NK-92 treated with Interleukin-12 subunit alpha and Interleukin-12 subunit beta, amount 100 ng/mL, for 24 hours (cell line): ENCODE measurements around the gene C17orf67.

ENCODE experiments used
- DNase-seq: peaks from one replicate; lab custom pipeline; 2025; lab: John Stamatoyannopoulos, UW

C17orf67 gene, protein sequence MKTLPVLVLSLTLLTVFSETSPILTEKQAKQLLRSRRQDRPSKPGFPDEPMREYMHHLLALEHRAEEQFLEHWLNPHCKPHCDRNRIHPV

DNA sequence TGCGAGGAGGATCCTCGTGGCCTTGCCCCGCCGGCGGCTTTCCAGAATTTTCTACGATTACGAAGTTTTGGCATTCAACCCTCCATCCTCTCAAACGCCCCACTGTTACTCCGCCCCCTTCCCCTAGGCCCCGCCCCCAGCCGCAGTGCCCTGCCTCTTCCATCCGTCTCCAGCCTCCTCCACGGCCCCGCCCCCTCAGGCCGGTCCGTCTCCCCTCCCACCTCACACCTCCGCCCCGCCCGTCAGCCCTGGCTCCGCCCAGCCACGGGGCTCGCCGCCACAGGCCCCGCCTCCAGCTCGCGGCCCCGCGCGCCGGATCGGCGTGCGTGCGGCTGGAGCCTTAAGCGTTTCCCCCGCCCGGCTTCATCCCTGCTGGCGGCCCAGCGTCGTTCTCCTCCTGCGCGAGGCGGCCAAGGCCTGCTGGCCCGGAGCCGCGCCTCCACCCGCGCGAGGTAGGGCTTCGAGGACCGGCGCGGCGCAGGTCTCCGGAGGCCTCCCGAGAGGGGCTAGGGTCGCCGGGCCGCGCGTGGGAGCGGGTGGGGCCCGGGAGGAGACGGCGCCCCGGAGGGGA is at the start of gene C17orf67, which contains the start of gene DGKE:
Gene C17orf67, minus strand, starts transcription at position 112 of the 571 bp plus-strand sequence. CDS start 18,110 bp downstream, outside the sequence.
Gene DGKE, plus strand, starts transcription at position 343 of the 571 bp plus-strand sequence. CDS start 645 bp downstream, outside the sequence.
- peak; percentile 98 for DNase-seq

DNA sequence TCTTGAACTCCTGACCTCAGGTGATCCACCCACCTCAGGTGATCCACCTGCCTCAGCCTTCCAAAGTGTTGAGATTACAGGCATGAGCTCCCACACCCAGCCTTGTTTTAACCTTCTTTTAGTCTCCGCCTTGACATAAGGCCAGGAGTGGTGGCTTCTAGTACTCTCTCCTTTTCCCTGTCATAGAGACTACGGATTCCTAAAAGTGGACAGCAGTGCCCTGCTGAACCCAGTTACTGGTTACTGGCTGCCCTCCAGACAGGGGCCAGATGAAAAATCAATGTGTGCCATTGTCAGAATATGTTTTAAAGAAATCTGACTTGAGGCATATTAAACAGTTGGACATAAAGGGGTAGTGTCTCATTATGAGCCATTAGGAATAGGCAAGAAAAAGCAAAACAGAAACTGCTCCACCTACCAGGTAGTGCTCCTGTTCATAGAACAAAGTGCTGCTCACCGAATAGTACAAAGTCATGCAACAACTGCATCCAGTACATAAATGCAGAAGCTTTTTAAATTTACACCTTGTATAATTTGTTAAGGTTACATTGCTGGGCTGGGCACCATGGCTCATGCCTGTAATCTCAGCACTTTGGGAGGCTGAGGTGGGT is 48.1 kb upstream of the C17orf67 start:
- DNase-seq, result no peak

DNA sequence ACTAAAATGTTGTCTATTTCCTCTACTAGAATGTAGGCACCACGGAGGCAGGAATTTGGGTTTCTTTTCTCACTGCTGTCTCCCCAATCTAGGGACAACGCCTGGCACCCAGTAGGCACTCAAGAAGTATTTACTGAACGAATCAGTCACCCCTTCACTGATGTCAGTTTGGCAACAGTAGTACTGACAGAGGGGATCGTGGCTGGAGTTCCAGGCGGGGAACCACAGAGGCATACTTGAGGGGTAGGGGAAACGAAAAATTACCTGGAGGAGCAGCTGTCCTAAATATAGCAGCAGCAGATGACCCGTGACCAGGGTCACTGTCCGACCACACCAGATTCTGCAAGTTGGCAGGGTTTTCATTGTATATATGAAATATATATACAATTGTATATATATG is 46.9 kb upstream of the C17orf67 start:
- DNase-seq, result no peak

DNA sequence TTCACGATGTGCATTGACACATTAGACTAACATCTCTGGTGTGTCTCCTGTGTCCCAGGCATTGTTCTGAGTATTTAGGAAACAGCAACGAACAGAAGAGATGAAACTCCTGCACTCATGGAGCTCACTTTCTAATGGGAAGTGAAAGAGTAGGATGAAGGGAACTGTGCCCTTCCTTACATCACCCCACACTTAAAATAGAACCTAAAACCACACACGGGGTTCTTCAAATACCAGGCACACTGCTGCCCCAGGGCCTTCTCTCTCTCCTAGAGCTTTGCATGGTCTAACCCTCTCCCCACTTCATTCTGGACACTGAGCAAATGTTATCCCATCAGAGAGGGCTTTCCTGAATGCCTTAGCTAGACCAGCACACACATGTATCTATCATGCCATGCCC is 46.4 kb upstream of the C17orf67 start:
- no peak for DNase-seq

DNA sequence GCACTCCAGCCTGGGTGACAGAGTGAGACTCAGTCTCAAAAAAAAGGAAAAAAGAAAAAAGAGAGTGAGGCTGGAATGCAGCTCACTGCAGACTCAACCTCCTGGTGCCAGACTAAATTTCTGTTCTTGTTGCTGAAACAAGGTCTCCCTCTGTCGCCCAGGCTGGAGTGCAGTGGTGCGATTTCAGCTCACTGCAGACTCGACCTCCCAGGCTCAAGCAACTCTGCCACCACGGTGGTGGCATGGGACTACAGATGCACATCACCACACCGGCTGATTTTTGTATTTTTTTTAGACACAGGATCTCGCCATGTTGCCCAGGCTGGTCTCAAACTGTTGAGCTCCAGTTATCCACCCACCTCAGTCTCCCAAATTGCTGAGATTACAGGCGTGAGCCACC is 45.6 kb upstream of the C17orf67 start:
- no peak for DNase-seq

DNA sequence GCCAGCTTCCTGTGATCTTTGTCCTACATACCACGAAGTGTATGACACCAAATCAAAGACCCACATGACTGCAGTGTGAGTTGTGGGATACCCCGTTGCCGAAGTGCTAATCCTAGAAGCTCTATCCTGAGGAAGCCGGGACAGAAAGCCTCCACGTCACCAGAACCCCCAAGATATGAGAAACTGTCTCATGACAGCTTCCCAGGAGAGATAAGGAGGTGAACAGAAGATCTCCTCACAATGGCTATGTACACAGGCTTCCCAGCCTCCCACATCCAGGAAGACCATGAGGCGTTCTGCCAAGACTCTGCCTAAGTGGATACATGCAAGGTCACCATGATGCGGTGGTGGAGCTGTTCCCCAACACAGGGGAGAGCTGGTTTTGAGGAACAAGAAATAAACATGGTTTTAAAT is 43.1 kb upstream of the C17orf67 start:
- DNase-seq, result no peak

DNA sequence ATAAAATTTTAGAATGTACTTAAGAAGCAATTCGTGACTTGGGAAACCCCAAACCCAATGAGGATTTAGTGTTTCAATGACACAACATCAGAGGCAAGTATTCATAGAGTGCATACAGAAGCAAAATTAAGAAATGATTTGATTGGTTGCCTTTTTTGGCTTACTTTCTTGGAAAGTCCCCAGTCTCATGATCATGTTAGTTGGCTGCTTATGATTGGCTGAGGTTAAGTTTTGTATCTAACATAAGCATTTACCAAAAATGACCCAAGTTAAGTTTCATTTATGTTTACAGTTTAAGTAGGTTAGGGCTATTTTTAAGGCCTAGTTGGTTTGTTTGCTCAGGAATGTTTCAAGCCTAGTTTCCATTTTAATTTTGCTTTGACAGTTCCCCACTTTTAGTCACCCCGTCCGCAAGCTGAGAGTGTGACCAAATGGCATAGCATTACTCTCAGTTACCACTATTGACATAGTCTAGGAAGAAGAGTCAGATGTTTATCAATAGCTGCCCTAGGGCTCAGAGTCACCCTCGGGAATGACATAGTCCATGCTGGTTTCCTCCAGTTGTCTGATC is 36.4 kb upstream of the C17orf67 start:
- DNase-seq, result no peak

DNA sequence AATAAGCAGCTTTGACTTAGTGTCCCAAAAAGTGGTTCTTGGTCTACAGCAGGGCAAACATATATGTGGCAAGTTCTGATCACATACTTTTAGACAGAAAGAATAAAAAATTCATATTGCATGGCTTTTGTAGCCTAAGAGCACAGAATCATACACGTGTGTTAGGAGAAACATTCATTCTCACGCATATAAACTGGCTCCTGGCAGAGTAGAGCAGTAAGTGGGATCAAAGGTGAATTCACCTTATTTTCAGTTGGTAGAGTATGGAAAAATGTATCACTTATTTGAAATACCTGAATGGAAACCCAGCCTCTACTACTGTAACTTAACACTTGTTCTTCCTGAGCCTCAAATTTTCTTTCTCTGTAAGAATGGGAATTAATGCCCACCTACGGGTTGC is 35.0 kb upstream of the C17orf67 start:
- no peak for DNase-seq

DNA sequence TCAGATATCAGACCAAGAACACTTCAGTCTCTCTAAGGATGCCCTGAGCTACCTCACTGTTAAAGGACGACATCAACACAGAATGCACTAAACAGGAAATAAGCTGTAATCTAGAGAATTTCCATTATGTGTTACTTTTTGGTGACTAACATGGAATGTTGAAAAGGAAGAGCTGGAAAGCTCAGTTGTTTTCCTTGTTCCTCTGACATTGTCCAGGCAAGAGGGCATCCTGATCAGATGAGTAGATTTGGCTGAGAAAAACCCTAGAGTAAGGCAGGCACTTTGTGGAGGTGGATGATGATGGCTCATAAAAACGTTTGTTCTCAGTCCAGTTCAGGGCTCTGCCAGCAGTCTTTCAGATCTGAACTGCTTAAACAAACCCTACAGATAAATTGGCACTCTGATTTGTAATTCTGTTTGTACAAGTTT is 34.2 kb upstream of the C17orf67 start:
- no peak for DNase-seq

DNA sequence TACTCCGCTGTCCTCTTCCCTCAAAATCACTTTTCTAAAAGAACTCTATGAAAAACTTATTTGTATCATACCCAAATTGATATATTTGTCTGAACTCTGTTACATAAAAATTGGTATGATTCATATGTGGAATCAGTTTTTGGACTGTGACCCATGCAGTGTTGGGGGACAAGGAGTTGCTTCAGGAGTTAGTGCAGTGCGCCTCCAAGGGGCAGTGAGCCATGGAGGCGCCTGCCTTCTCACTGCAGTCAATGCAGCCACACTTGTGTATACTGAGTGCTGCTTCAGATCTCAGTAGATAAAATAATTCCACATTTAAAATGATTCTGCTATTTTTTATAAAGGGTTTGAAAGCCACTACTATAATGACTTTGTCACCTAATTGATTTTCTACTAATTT is 32.8 kb upstream of the C17orf67 start:
- no peak for DNase-seq

DNA sequence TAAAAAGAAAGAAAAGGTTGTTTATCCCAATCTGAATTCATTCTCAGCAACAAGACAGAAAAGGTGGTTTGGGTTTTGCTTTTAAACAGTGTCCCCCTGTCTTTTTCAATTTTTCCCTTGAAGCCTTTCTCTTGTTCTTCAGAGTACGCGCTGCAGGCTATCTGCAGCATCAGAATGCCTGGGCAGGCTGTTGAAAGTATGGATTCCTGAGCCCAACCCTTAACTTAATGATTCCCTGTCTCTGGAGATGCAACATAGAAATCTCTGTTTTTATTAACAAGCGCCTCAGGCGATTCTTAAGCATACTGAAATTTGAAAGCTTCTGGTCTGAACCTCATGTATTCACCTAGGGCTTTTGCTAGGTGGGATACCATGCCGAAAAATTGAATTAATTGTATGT is 32.4 kb upstream of the C17orf67 start:
- no peak for DNase-seq

DNA sequence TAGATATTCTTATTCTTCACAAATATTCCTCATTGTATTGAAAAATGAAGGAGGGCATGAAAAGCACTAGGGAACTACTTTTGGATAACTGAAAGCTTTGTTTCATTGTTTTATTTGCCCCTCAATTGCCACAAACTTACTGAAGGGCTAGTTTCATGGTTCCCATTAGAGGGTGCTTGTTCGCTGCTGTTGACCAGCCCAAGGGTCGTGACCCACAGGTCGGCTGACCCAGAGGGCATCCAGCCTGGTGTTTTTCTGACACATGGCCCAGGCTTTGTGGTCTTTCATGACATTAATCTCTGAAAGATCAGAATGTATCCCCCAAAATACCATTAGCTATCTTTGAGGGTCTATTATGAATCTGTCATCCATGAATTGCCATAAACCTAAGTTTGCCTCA is 30.3 kb upstream of the C17orf67 start:
- DNase-seq, result no peak

DNA sequence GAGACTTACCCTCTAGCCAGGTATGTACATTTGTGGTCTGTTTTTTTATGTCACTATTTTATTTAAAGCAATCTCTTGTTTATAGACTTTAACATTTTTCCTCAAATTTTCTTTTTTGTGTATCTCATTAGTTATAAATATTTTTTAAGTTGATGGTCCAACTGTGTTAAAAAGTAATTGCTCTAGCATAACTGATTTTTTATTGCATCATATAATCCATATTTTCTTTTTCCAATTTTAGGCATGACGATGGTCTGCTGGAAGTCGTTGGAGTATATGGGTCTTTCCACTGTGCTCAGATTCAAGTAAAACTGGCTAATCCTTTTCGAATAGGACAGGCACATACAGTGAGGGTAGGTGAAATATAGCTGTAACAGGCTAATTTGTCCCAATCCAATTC is 28.2 kb upstream of the C17orf67 start:
- DNase-seq, result no peak

DNA sequence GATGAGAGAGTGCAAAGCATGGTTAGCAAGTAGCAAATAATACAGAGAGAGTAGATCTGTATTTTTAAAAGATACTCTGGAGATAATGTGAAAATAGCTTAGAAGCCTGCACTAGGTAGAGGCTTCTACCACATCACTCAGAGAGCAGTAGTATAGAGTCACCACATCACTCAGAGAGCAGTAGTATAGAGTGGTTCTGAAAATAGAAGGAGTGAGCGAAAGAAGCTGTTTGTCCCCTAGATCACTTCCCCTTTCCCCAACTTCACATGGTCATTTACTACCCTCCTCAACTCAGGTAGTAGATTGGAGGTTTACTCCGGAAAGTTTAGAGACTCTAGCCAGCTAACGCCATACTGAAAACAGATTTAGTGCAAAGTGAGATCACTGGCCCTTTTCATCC is 17.3 kb upstream of the C17orf67 start:
- no peak for DNase-seq

DNA sequence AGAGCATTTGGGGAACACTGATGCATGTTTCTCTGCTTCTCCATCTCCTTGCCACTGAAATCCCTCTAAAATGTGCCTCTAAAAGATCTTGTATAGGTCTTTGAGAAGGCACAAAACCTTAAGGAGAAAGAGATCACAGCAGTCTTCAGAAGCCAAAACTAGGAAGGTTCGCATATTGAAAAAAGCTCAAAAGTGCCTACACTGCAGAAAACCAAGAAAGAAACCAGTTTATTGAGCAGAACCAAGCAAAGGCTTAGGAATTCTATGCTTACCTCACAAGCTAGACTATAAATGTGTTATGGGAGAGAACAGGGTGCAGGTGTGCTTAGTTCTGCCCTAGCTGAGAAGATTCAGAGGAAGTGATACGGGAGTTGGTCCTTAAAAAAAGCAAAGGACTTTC is 16.9 kb upstream of the C17orf67 start:
- no peak for DNase-seq

DNA sequence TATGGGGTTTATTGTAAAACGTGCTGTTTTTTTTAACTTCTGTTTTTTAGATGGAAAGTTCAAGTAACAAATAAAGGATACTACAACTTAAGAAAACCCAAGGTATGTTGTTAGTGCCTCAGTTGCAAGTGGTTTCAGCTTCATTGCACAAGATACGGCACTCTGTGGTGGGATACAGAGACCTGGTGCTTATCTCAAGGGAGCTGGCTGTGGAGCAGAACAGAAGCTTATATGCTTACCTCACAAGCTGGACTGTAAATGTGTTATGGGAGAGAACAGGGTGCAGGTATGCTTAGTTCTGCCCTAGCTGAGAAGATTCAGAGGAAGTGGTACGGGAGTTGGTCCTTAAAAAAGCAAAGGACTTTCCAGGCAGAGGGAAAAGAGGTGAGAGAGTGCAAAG is 15.4 kb upstream of the C17orf67 start:
- no peak for DNase-seq

DNA sequence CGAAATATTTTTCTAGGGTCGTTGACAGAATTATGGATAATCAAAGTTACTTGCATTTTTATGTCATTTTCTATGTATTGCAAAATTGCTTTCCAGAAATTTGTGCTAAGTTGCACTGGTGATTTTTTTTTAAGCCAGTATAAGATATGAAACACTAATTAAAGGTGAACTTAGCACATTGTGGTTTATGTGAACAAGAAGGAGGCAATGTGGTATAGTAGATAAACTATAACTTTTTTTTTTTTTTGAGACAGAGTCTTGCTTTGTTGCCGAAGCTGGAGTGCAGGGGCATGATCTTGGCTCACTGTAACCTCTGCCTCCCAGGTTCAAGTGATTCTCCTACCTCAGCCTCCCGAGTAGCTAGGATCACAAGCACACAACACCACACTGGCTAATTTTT is 13.4 kb upstream of the C17orf67 start:
- no peak for DNase-seq

DNA sequence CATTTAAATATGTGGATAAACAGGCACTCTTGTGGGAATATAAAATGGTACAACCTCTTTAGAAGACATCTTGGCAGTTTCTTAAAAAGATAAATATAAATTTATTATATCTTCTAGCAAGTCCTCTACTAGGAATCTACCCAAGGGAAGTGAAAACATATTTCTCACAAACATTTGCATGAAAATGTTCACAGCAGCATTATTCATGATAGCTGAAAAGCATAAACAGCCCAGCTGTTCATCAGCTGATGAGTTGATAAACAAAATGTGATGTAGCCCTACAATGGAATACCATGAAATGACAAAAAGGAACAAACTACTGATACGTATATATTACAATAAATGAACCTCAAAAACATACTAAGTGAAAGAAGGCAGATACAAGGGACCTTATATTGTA is 12.2 kb upstream of the C17orf67 start:
- no peak for DNase-seq

DNA sequence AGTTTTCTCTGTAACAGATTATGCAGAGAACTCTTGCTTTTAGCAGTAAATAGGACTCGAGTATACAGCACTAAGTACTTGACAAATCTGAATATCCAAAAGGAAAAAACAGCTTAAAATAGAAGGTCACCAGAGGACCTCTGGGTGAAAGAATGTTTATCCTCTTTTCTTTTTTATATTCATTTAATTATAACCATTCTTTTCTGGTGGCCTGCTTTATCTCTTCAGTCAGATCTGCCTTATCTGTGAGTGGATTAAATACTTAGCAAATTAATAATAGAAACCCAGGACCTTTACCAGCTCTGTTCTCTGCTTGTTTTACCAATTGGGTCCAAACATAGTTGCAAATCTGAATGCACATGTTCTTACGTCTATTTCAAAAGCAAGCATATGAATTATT is 8.9 kb upstream of the C17orf67 start:
- no peak for DNase-seq

DNA sequence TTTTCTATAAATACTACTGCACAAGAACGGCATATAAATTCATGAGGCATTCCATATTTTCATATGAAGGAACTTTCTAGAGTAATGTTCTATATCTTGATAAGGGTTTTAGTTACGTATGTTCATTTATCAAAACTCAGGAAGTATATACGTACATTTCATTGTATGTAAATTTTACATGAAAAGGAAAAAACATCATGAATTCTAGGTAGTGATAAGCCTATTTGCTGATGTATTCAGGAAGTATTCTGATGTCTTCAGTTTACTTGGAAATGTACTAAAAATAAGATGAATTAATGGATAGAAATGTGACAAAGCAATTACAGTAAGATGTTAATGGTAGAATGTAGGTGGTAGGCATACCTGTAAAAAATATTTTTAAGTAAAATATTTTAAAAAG is 5.0 kb upstream of the C17orf67 start:
- DNase-seq, result no peak

DNA sequence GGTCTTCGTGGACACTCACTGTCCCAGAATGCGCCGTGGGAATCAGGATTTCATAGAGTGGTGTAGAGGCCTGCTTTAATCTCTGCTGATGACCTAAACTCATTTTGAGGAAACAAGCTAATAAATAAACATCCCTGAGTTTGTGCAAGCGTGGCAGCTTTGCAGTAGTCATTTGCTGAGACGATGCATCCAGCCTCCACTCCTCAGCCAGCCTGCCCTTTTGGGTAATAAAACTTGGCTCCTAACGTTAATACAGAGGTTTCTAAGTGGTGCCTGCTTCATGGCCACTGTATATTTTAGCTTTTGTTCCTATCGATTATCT is 1.5 kb upstream of the C17orf67 start:
- no peak for DNase-seq

DNA sequence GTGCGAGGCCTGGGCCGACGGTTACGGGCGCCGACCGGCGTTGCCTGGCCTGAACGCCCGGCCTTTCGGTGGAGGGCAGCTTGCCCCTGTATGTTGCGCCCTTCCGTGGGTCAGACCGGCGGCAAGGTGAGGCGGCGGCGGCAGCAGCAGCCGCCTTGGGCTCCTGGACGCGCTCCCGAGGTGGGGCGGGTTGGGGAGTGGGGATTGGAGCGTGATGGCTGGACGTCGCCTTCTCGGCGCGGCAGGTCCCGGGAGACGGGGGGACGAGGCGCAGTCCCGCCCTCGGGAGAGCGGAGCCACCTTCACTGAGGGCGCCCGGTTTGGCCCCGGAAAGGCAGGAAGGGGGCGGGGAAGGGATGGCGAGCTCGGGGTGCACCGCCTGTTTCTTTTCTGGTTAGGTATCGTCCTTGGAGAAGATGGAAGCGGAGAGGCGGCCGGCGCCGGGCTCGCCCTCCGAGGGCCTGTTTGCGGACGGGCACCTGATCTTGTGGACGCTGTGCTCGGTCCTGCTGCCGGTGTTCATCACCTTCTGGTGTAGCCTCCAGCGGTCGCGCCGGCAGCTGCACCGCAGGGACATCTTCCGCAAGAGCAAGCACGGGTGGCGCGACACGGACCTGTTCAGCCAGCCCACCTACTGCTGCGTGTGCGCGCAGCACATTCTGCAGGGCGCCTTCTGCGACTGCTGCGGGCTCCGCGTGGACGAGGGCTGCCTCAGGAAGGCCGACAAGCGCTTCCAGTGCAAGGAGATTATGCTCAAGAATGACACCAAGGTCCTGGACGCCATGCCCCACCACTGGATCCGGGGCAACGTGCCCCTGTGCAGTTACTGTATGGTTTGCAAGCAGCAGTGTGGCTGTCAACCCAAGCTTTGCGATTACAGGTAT is 902 bp upstream of the C17orf67 start:
- DNase-seq, result peak; percentile 71
